HCT116 (cell line): ENCODE measurements around the gene DENR. TPM values are rescaled to one million over a fixed set of nuclear protein-coding genes. Genes with fewer than 3 reads are reported as not detected.

Source experiments
- ATAC-seq: fragments of 200-7000 bp; cut with Tn5 transposase; 2 replicates; pipeline ENCODE4 v1.9.1; 2020; ENCODE audit warnings: mild to moderate bottlenecking, moderate library complexity
- BruUV-seq: library from RNA; stranded (reverse); fragments of 400-500 nt; replicated peaks from 2 replicates; lab custom pipeline; 2021; lab: Mats Ljungman, UMichigan
- CTCF ChIA-PET: fragments of 300-600 bp; sonication (Branson Sonifier 250); formaldehyde crosslinking; loops from one replicate; lab custom pipeline; 2021; ENCODE audit warnings: antibody characterized with exemption; lab: Charles Lee
- POLR2A ChIA-PET: fragments of 300-600, 350-600 bp; sonication (Branson Sonifier 250); formaldehyde crosslinking; loops from one replicate; lab custom pipeline; 2021; ENCODE audit warnings: antibody characterized with exemption; lab: Charles Lee
- RAD21 ChIA-PET, 2 experiments: fragments of 300-600 bp; sonication (Branson Sonifier 250); formaldehyde crosslinking; loops; one replicate each; lab custom pipeline; 2023; ENCODE audit warnings: low total read pairs in 2 of 2; ENCODE audit not compliant: uncharacterized antibody in 2 of 2, unreplicated experiment in 2 of 2, low non-redundant PET in 1 of 2; lab: Charles Lee
- DNase-seq: peaks from one replicate; pipeline ENCODE4 v3.0.0-alpha.2; 2010; ENCODE audit warnings: low read depth, low spot score
- H2AFZ ChIP-seq: fragments of 200-600 bp; shearing (Covaris generic), sonication (generic); 2 replicates; pipeline ENCODE4 v1.6.1; 2017; ENCODE audit warnings: low read depth, mixed run types, mixed read lengths, antibody characterized with exemption, low read length; ENCODE audit not compliant: poor library complexity, severe bottlenecking
- H3K27ac ChIP-seq: 2 replicates; pipeline ENCODE4 v1.5.1; 2012; ENCODE audit warnings: low read depth, low read length
- H3K27me3 ChIP-seq: fragments of 200-600 bp; sonication (generic); 2 replicates; pipeline ENCODE4 v1.6.1; 2016; ENCODE audit warnings: mixed run types, low read length, mixed read lengths; ENCODE audit not compliant: insufficient read depth
- H3K36me3 ChIP-seq, 2 experiments: fragments of 200-500 bp in 1 of 2; fragments of 200-600 bp in 1 of 2; sonication (Bioruptor generic) in 1 of 2; sonication (generic) in 1 of 2; 2 replicates each; pipeline versions ENCODE4 v1.5.1 to v1.6.1; 2014 to 2016; ENCODE audit warnings: low read length in 2 of 2, inconsistent platforms in 1 of 2, mixed read lengths in 1 of 2, mixed run types in 1 of 2; ENCODE audit not compliant: insufficient read depth in 2 of 2, control insufficient read depth in 1 of 2
- H3K4me1 ChIP-seq, 2 experiments: fragments of 200-600 bp in 1 of 2; sonication (generic) in 1 of 2; 2 replicates each; pipeline versions ENCODE4 v1.5.1 to v1.6.1; 2012 to 2017; ENCODE audit warnings: low read length in 2 of 2, inconsistent platforms in 1 of 2, mild to moderate bottlenecking in 1 of 2, mixed read lengths in 1 of 2, mixed run types in 1 of 2, moderate library complexity in 1 of 2; ENCODE audit not compliant: insufficient read depth in 2 of 2, control insufficient read depth in 1 of 2
- H3K4me2 ChIP-seq: fragments of 200-600 bp; sonication (generic); 2 replicates; pipeline ENCODE4 v1.6.1; 2017; ENCODE audit warnings: mixed run types, low read length, mixed read lengths
- H3K4me3 ChIP-seq, 2 experiments: fragments of 200-600 bp in 1 of 2; sonication (generic) in 1 of 2; replicated peaks in 1 of 2; 2 replicates each; pipeline ENCODE4 v1.5.1; 2011 to 2016; ENCODE audit warnings: low read length in 2 of 2, control low read depth in 1 of 2, low read depth in 1 of 2, mild to moderate bottlenecking in 1 of 2, mixed read lengths in 1 of 2, mixed run types in 1 of 2
- H3K79me2 ChIP-seq: fragments of 200-600 bp; sonication (generic); 2 replicates; pipeline ENCODE4 v1.6.1; 2017; ENCODE audit warnings: mild to moderate bottlenecking, mixed run types, low read length, moderate library complexity, mixed read lengths; ENCODE audit not compliant: insufficient read depth
- H3K9ac ChIP-seq: fragments of 200-600 bp; sonication (generic); 2 replicates; pipeline ENCODE4 v1.6.1; 2016; ENCODE audit warnings: low read length, mixed read lengths
- H3K9me2 ChIP-seq: fragments of 200-600 bp; sonication (generic), shearing (Covaris generic); 2 replicates; pipeline ENCODE4 v1.6.1; 2017; ENCODE audit warnings: mixed run types, mild to moderate bottlenecking, moderate library complexity; ENCODE audit not compliant: insufficient read depth
- H3K9me3 ChIP-seq, 2 experiments: fragments of 200-500 bp in 1 of 2; fragments of 200-600 bp in 1 of 2; sonication (Bioruptor generic) in 1 of 2; sonication (generic) in 1 of 2; 2 replicates each; pipeline ENCODE4 v1.6.1; 2014 to 2017; ENCODE audit warnings: low read length in 2 of 2, mixed read lengths in 2 of 2, inconsistent platforms in 1 of 2, low read depth in 1 of 2, mild to moderate bottlenecking in 1 of 2, mixed run types in 1 of 2, moderate library complexity in 1 of 2; ENCODE audit not compliant: control insufficient read depth in 1 of 2, insufficient read depth in 1 of 2
- H4K20me1 ChIP-seq: fragments of 200-600 bp; sonication (generic), shearing (Covaris generic); 2 replicates; pipeline ENCODE4 v1.6.1; 2017; ENCODE audit warnings: mixed run types, mild to moderate bottlenecking, moderate library complexity; ENCODE audit not compliant: insufficient read depth
- ATF3 ChIP-seq: IDR thresholded peaks from 2 replicates; pipeline ENCODE4 v1.6.1; 2012
- CBX3 ChIP-seq: IDR thresholded peaks from 2 replicates; pipeline ENCODE4 v1.6.1; 2012; ENCODE audit warnings: low read depth
- EGR1 ChIP-seq: IDR thresholded peaks from 2 replicates; pipeline ENCODE4 v1.6.1; 2012; ENCODE audit warnings: low read depth
- ELF1 ChIP-seq: IDR thresholded peaks from 2 replicates; pipeline ENCODE4 v1.6.1; 2012; ENCODE audit warnings: low read depth, borderline replicate concordance
- EZH2phosphoT487 ChIP-seq: fragments of 200-600 bp; IDR thresholded peaks from 2 replicates; pipeline ENCODE4 v1.6.1; 2018; ENCODE audit warnings: antibody characterized with exemption, borderline replicate concordance
- JUND ChIP-seq: IDR thresholded peaks from 2 replicates; pipeline ENCODE4 v1.6.1; 2012
- POLR2A ChIP-seq: IDR thresholded peaks from 2 replicates; pipeline ENCODE4 v1.7.0; 2011; ENCODE audit warnings: borderline replicate concordance; ENCODE audit not compliant: insufficient read depth, insufficient read length; ENCODE audit errors: extremely low read depth
- TCF7L2 ChIP-seq: IDR thresholded peaks from 2 replicates; pipeline ENCODE4 v1.7.0; 2011; ENCODE audit warnings: borderline replicate concordance, inconsistent platforms; ENCODE audit not compliant: insufficient read depth, insufficient read length; ENCODE audit errors: extremely low read depth
- ZBTB33 ChIP-seq: IDR thresholded peaks from 2 replicates; pipeline ENCODE4 v1.6.1; 2011; ENCODE audit warnings: mild to moderate bottlenecking, low read length, moderate library complexity; ENCODE audit not compliant: insufficient replicate concordance; ENCODE audit errors: extremely low read depth
- intact Hi-C: fragments of 100-400 bp; cut with micrococcal nuclease; formaldehyde crosslinking; loops from 2 replicates; pipeline ENCODE4 v1.10.0; 2022
- total RNA-seq: library from RNA; stranded (reverse); gene quantifications from one replicate; pipeline ENCODE4 v1.2.1, GENCODE V29; 2021; ENCODE audit not compliant: unreplicated experiment

Gene DENR
- total RNA-seq, 1 experiment from 2014 or later: 59.1 TPM

- ATAC-seq (no peak), DNase-seq (no peak)
- Histone ChIP-seq H3K36me3 (peaks cover 28 to 37% of the 10 kb centered on the region in 2 experiments), H3K4me3 (peak overlapping the region; percentile 90 to 99), H3K9me3 (no peaks in the 10 kb centered on the region), H3K9me2 (no peaks in the 10 kb centered on the region), H4K20me1 (no peaks in the 10 kb centered on the region), H3K4me1 (peaks cover 5 to 14% of the 10 kb centered on the region in 2 experiments; a peak in 3 of 4 replicates), H3K9ac (peak overlapping the region; percentile 86), H3K27me3 (no peaks in the 10 kb centered on the region), H2AFZ (no peak overlapping the region), H3K79me2 (peaks cover 53% of the 10 kb centered on the region), H3K27ac (peak overlapping the region; percentile 77), H3K4me2 (peak overlapping the region; percentile 80)
- TF ChIP-seq EGR1 (no peak), JUND (no peak), CBX3 (no peak)
- RAD21 ChIA-PET: interaction anchor here (1.0 to 1.4 kb wide), 2 partner anchors 115 kb away, joined by 3 to 6 read pairs; no protein-coding TSS in a partner anchor
- POLR2A ChIA-PET: interaction anchor here (1.0 kb wide), 1 partner anchor 253 kb away, joined by 4 read pairs; the partner anchor contains the start of gene ZCCHC8
- CTCF ChIA-PET: interaction anchor here (1.4 kb wide), 1 partner anchor 111 kb away, joined by 3 read pairs; no protein-coding TSS in a partner anchor
- intact Hi-C loops: loop anchor here (2.0 kb wide), 1 partner anchor 416 kb away; no protein-coding TSS in a partner anchor
- no TSS peak for BruUV-seq
These were observed 661 bp downstream of the DENR start for GRCh38 chr12:122753319-122753650.

GRCh38 chr12:122754790-122755189 is 2.2 kb downstream of the DENR start:
- ChIA-PET CTCF (no interaction called here), POLR2A (no interaction called here), RAD21 (no interaction called here)
- no peaks in the 10 kb centered on the region for H3K9me2 ChIP-seq
- BruUV-seq: no TSS peak
- no peak for DNase-seq
- intact Hi-C loops: no loop called here
- ATAC-seq: no peak
- no peak overlapping the region for H2AFZ ChIP-seq
- H3K4me3 ChIP-seq: no peak overlapping the region
- H3K27me3 ChIP-seq: no peaks in the 10 kb centered on the region
- peaks cover 5 to 14% of the 10 kb centered on the region in 2 experiments; a peak in 3 of 4 replicates for H3K4me1 ChIP-seq
- H3K9ac ChIP-seq: no peak overlapping the region
- H3K79me2 ChIP-seq: peaks cover 67% of the 10 kb centered on the region
- no peak for TF ChIP-seq POLR2A
- no peak for TF ChIP-seq ZBTB33
- TF ChIP-seq ELF1: no peak
- TF ChIP-seq EZH2phosphoT487: no peak
- no peak for TF ChIP-seq TCF7L2
- no peak for TF ChIP-seq ATF3
- no peak overlapping the region for H3K4me2 ChIP-seq
- H3K9me3 ChIP-seq: no peaks in the 10 kb centered on the region
- no peak overlapping the region for H3K27ac ChIP-seq
- H3K36me3 ChIP-seq: peaks cover 38 to 45% of the 10 kb centered on the region in 2 experiments
- H4K20me1 ChIP-seq: no peaks in the 10 kb centered on the region
